Anterior cingulate cortex (tissue), 58 donors: ENCODE measurements around the gene ATP9B.
A peak's percentile ranks its signal among the peaks of the same experiment; 100 is the strongest.
"Not testable (repeated sequence)": the region's sequence is repeated elsewhere in the genome, so short reads cannot be mapped to it uniquely, and the experiment has no call there.

ENCODE experiments used
- DNase-seq, 58 donors: peaks; one replicate each; lab custom pipeline; 2025; lab: John Stamatoyannopoulos, UW

The ATP9B gene

GRCh38 chr18:79274823-79275222 is 205.6 kb downstream of the ATP9B start:
- DNase-seq: no peak

- no peak for DNase-seq
Measured at GRCh38 chr18:79275461-79275860, 206.3 kb downstream of the ATP9B start.

GRCh38 chr18:79275992-79276391 is 206.8 kb downstream of the ATP9B start:
- DNase-seq: no peak

GRCh38 chr18:79278896-79279295 is 209.7 kb downstream of the ATP9B start:
- DNase-seq: no peak

DNA sequence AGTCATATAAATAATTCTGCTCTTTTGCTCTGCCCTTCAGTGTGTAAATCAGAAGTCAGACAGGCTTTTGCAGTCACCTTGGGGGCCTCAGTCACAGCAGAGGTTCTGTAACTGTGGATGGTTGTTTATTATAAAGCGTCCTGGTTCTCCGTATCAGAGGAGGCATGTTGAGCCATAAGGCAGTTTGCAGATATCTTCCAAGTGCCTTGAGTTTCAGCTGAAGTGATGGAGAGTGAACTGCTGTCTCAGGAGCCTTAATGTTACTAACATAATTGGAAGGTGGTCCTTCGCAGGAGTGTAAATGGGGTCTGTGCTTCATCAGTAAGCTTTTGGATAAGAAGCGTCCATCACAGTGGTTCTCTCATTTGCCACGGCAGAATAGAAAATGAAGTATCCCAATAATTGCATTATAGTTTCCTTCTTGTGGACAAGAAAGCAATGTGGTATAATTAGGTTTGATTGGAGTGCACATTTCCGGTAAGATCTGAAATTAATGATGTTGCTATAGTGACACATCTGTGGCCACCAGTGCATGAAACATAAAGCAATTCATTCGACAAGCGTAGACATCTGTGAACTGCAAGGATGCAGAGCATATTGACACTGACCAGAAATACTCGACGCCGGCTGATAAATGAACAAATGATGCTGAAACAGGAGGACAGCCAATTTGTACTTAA is 214.1 kb downstream of the ATP9B start:
- DNase-seq: no peak

DNA sequence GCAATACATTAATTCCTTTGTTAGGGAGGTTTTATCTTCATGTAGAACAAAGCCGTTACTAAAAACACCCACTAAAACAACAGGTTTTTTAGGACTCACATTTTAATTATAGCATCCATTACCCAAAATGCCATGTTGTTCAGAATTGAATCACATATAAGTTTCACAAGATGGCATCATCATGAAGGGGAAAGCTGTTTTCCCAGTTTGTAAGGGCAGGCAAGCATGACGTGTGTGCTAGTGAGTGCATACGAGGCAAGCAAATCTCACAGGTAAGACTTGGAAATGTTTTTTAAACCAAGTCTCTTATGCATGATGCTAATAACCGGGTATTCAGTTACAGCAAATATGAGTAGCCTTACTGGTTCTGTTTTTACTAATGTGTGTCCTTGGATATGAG is 214.7 kb downstream of the ATP9B start:
- DNase-seq: no peak

GRCh38 chr18:79285191-79285590 is 216.0 kb downstream of the ATP9B start:
- DNase-seq: not testable (repeated sequence)

DNA sequence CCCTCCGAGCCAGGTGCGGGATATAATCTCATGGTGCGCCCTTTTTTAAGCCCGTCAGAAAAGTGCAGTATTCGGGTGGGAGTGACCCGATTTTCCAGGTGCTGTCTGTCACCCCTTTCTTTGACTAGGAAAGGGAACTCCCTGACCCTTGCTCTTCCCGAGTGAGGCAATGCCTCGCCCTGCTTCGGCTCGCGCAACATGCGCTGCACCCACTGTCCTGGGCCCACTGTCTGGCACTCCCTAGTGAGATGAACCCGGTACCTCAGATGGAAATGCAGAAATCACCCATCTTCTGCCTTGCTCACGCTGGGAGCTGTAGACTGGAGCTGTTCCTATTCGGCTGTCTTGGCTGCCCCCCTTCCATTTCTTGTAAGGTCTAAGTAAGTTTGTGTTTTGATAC is 221.2 kb downstream of the ATP9B start:
- DNase-seq: not testable (repeated sequence)

GRCh38 chr18:79290876-79291275 is 221.7 kb downstream of the ATP9B start:
- no peak for DNase-seq

GRCh38 chr18:79294235-79294634 is 225.0 kb downstream of the ATP9B start:
- DNase-seq: peak in 3 of 58 donors; percentile 7 to 13 (median 11)

DNA sequence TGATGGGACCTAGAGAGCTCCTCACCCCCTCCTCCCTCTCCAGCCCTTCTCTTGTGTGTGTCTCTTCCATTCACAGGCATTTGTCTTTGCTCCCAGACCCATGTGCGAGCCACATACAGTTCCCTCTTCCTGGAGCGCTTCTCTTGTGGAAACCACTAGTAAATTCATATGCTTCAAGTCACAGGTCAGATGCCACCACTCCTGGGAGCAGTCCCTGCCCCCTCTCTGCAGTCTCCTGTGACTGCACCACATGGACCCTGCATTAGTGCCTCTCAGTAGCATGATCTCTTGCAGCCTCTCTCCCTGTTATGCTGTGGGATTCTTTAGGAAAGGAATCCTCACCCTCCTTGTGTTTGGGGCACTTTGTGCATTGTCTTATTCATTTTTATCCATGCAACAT is 230.1 kb downstream of the ATP9B start:
- no peak for DNase-seq

DNA sequence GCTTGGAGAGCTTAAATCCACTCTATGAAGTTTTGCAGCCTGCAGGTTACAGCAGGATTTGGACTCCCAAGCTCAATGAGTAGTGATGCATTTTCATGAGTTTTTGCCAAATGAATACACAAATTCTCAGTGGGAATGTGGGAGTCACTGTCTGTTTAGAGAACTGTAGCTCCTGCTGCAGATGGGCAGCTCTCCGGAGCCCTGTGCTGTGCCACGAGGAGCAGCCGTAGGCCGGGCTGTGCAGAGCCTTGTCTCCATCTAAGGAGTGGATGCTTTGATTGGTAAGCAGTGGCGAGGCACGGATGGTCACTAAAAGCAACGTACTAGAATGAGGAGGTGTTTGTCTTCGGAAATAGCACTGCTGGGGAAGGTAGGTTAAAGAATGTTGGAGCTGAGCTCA is 230.5 kb downstream of the ATP9B start:
- DNase-seq: peak in 17 of 58 donors; percentile 12 to 61 (median 39)

- DNase-seq: peak in 9 of 58 donors; percentile 27 to 67 (median 39)
Measured at GRCh38 chr18:79300413-79300812, 231.2 kb downstream of the ATP9B start.

GRCh38 chr18:79302120-79302519 is 232.9 kb downstream of the ATP9B start:
- DNase-seq: no peak

DNA sequence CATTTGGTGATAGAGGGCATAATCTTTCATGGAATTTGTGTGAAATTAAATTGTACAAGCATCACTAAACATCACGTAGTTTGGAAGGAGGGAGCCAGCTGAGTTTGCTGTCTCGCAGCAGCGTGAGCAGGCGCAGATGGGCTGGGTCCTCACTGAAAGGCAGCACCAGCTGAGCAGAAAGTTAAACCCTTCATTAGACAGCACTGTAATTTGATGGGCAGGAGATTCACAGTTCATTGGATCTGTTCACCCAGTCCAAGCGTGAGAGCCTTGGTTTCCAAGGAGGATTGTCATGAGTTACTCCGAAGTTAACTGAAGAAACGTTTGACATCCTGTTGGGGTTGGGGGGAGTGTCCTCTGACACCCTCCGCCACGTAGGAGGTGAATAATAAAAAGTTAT is 236.7 kb downstream of the ATP9B start:
- DNase-seq: no peak

DNA sequence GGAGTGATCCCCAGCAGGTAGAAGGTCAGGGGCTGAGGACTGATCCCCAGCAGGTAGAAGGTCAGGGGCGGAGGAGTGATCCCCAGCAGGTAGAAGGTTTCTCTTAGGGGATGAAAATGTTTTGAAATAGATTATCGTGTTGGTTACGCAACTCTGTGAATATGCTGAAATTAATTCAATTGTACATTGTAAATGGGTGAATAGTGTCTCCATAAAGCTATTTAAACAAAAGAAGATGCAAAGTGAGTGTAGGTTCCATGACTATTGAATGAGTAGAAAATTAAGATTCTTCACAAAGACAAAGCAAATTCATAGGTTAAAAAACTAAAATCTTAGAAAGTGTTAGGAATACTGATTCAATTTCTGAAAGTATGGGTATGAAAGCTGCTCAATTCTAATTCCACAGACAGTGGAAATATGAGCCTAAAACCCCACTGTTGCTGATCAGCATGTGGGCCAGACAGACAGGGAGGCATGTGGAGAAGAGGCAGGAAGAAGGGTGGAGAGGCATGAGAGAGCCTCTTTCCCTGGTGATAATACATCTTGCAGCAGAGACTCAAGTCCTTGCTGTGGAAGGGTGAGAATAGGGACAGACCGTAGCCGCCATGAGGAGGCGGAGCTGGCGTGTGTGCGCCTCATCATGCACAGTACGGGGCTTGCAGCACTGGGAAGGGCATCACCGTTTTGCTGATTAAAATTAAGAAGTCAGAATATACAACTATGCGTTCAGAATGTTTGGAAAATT is 240.6 kb downstream of the ATP9B start:
- DNase-seq: no peak

GRCh38 chr18:79314838-79315388 is 245.7 kb downstream of the ATP9B start:
- no peak for DNase-seq

DNA sequence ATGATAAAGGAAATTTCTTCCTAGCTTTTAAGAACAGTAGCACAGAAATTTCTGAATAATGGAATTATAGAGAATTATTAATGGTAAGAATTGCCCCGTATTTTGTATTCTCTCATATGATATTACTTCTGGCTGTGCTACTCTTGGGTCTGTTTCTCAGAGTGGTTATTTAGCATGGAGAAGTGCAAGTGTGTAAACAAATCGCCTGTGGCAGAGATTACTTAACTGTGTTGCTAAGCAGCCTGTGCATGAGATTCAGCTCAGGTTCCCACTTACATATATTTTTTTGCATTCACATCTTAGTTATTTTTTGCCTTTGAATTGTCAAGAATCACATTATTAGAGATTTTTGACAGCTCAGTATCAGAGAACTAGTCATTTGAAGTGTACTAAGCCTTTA is 246.4 kb downstream of the ATP9B start:
- DNase-seq: no peak

DNA sequence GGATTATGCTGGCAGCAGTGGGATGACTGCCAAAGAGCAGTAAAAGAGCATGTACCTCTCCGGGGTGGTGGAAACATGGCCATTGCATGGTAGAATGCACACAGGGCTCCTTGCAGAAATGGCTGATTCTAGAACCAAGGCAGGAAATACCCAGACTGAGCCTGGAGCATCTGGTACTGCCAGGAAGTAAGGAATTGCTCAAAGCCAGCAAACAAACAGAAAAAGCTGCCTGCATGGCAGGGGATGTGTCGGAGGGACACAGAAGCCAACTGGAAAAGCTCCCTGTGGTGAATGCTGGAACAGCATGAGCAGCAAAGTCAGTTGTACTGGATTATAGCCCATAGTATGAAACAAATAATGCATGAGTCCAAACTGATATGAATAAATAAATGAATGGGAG is 248.5 kb downstream of the ATP9B start:
- no peak for DNase-seq

DNA sequence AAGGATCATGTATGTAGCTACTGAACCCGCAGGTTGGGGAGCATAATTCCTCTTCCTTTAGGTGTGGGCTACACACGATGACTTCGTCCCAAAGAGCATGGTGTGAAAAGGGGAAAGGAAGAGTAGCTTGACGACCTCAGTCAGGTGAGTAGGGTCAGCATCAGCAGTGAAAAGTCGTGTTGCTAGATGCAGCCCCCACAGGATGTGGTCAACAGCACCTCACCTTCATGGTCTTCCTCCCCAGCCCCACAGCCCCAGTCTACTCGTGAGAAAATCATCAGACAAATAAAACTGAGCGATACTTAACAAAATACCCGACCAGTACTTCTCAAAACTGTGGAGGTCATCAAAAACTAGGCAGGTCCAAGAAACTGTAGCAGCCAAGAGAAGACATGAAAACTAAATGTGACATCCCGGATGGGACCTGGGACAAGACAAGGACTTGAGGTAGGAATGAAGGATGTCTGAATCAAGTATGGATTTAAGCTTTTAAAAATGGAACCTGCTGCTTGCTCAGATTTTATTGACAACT is 249.0 kb downstream of the ATP9B start:
- DNase-seq: no peak

- no peak for DNase-seq
Measured at GRCh38 chr18:79320216-79320850, 251.1 kb downstream of the ATP9B start.
